ENCODE measurements around the gene MRPS11. TPM values are rescaled to one million over a fixed set of nuclear protein-coding genes. Genes with fewer than 3 reads are reported as not detected.

Gene MRPS11
- total RNA-seq, 4 donors from 2014 or later = 33.5 to 47.8 (median 45.2) TPM

DNA sequence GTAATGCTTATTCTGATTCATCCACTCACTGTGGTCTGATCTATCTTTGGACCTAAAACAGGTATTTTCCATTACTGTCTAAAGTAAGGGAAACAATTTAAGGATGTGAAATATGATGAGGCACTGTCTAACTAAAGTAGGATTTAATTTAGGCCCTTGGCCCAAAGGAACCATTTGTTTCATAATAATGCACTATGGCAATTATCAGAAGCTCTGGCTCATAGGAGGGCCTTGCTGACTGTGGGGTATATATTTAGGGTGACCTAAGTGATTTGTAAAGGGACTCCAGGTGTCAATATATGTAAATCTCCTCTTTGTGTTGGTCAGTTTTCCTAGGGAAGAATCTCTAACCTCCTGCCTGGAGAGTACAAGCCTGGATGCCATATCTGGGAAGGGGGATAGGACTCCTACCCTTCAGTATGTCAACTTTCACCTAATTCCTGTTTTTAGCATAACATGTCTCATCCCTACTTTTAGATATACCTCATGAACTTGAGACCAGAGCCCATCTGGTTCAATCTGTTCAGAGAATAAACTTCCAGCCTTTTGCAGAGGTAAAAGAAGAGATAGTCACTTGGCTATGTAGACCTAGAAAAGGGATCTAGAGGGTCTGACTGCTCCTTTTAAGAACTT, 58.9 kb downstream of the MRPS11 start:
- Histone ChIP-seq H3K4me1 (peaks cover 20 to 26% of the 10 kb centered on the region in 2 donors), H3K9me3 (no peaks in the 10 kb centered on the region), H3K4me3 (no peak overlapping the region), H3K27ac (peak overlapping the region in 1 of 4 donors; percentile 9), H3K36me3 (peaks cover 0 to 23% of the 10 kb centered on the region in 2 donors), H3K27me3 (no peaks in the 10 kb centered on the region)
- DNase-seq = no peak
- TF ChIP-seq POLR2A (IDR thresholded peaks at IDR 0.05) = no peak
- TF ChIP-seq, protein P1, sequence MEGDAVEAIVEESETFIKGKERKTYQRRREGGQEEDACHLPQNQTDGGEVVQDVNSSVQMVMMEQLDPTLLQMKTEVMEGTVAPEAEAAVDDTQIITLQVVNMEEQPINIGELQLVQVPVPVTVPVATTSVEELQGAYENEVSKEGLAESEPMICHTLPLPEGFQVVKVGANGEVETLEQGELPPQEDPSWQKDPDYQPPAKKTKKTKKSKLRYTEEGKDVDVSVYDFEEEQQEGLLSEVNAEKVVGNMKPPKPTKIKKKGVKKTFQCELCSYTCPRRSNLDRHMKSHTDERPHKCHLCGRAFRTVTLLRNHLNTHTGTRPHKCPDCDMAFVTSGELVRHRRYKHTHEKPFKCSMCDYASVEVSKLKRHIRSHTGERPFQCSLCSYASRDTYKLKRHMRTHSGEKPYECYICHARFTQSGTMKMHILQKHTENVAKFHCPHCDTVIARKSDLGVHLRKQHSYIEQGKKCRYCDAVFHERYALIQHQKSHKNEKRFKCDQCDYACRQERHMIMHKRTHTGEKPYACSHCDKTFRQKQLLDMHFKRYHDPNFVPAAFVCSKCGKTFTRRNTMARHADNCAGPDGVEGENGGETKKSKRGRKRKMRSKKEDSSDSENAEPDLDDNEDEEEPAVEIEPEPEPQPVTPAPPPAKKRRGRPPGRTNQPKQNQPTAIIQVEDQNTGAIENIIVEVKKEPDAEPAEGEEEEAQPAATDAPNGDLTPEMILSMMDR (IDR thresholded peaks at IDR 0.05 in 4 of 5, conservative IDR thresholded peaks at IDR 0.05 in 1 of 5) = no peak
- ATAC-seq = no peak
- intact Hi-C loops (cut with DNase I; ENCODE audit: low total_unique reads) (no loop called here), in situ Hi-C loops (cut with MboI; ENCODE audit: low sequenced_read_pairs in 4 of 4) (no loop called here)

DNA sequence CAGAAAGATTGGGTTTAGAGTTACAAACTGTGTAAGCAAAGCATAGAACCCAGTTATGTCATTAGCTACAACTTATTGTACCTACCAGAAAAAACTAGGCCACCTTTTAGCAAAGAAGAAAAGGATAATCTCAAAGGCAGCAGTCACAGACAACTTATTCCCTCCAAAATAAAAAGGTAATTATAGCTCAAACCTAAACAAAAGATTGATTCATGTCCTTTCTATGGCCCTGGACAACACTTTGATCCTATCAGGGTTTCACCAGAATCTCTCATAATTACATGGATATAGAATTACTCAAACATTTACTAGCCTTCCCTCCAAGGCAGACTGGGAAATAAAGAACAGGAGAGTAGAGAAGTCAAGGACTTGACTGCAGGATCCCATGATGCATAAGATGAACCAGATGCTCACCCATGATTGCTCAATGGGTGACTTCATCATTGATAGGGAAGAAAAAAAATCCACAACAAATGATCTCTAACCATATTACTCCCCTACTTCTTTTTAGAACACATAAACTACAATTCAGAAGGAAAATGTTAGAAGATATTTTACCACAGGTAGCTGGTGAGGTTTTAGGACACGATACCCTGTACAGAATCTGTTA, 61.6 kb downstream of the MRPS11 start:
- H3K4me3 ChIP-seq = no peak overlapping the region
- H3K36me3 ChIP-seq = peaks cover 0 to 28% of the 10 kb centered on the region in 2 donors
- in situ Hi-C loops (cut with MboI; ENCODE audit: low sequenced_read_pairs in 4 of 4) = no loop called here
- no peak overlapping the region for H3K27ac ChIP-seq
- no peak for TF ChIP-seq POLR2A (IDR thresholded peaks at IDR 0.05)
- TF ChIP-seq, protein P1 (IDR thresholded peaks at IDR 0.05 in 4 of 5, conservative IDR thresholded peaks at IDR 0.05 in 1 of 5) = no peak
- no peaks in the 10 kb centered on the region for H3K9me3 ChIP-seq
- intact Hi-C loops (cut with DNase I; ENCODE audit: low total_unique reads) = no loop called here
- H3K27me3 ChIP-seq = no peaks in the 10 kb centered on the region
- ATAC-seq = no peak
- DNase-seq = no peak
- peaks cover 20 to 26% of the 10 kb centered on the region in 2 donors for H3K4me1 ChIP-seq

Other genes starting within 250 kb of the MRPS11 start
- gene NTRK3, start 211.0 kb upstream of the MRPS11 start, total RNA-seq = 1 to 10 TPM in 1 of 4 donors, under 1 TPM in 3; 0.61 to 2.7 (median 0.77) TPM
- 10 to 100 TPM; 36.2 to 48.9 (median 44.6) TPM for gene MRPL46, start 320 bp upstream of the MRPS11 start, total RNA-seq
- gene DET1, start 79.0 kb downstream of the MRPS11 start, total RNA-seq = 1 to 10 TPM; 4.1 to 8.4 (median 6.4) TPM
- gene AEN, start 153.6 kb downstream of the MRPS11 start, total RNA-seq = 10 to 100 TPM; 16.1 to 19.2 (median 17.3) TPM
- 1 to 10 TPM; 1.2 to 9.2 (median 1.6) TPM for gene ISG20, start 171.3 kb downstream of the MRPS11 start, total RNA-seq